CD4-positive, alpha-beta T cell treated with Interleukin-4 for 1 hour (primary cell): ENCODE measurements around the gene EFCAB6.

ENCODE experiments used
- DNase-seq, 2 donors: peaks; one replicate each; pipeline ENCODE4 v3.0.0-alpha.2; 2020 to 2022

EFCAB6 gene

GRCh38 chr22:43812149-43812842, at the start of gene EFCAB6:
TSS of gene EFCAB6 (minus strand) at chr22:43812305. CDS start at chr22:43782318, 29,987 bp downstream.
- DNase-seq, result peak; percentile 90 to 92

GRCh38 chr22:43861529-43861928, 49.4 kb upstream of the EFCAB6 start:
- no peak for DNase-seq

- no peak for DNase-seq
Measured at GRCh38 chr22:43860831-43861230, 48.7 kb upstream of the EFCAB6 start.

- no peak for DNase-seq
Measured at GRCh38 chr22:43860126-43860525, 48.0 kb upstream of the EFCAB6 start.

- no peak for DNase-seq
Measured at GRCh38 chr22:43859621-43860020, 47.5 kb upstream of the EFCAB6 start.

GRCh38 chr22:43859176-43859575, 47.1 kb upstream of the EFCAB6 start:
- no peak for DNase-seq

GRCh38 chr22:43858156-43858895, 46.2 kb upstream of the EFCAB6 start:
- no peak for DNase-seq

GRCh38 chr22:43857367-43857766, 45.3 kb upstream of the EFCAB6 start:
- no peak for DNase-seq

- no peak for DNase-seq
Measured at GRCh38 chr22:43855431-43855830, 43.3 kb upstream of the EFCAB6 start.

- DNase-seq, result no peak
Measured at GRCh38 chr22:43854786-43855271, 42.7 kb upstream of the EFCAB6 start.

GRCh38 chr22:43854121-43854785, 42.1 kb upstream of the EFCAB6 start:
- DNase-seq, result no peak

GRCh38 chr22:43853328-43853931, 41.3 kb upstream of the EFCAB6 start:
- DNase-seq, result no peak

GRCh38 chr22:43852573-43853327, 40.6 kb upstream of the EFCAB6 start:
- no peak for DNase-seq

GRCh38 chr22:43851979-43852307, 39.8 kb upstream of the EFCAB6 start:
- DNase-seq, result no peak

GRCh38 chr22:43851058-43851978, 39.2 kb upstream of the EFCAB6 start:
- DNase-seq, result no peak

- DNase-seq, result no peak
Measured at GRCh38 chr22:43850529-43850928, 38.4 kb upstream of the EFCAB6 start.

GRCh38 chr22:43849731-43850130, 37.6 kb upstream of the EFCAB6 start:
- DNase-seq, result no peak

- no peak for DNase-seq
Measured at GRCh38 chr22:43848366-43849171, 36.5 kb upstream of the EFCAB6 start.

- DNase-seq, result no peak
Measured at GRCh38 chr22:43847376-43848289, 35.5 kb upstream of the EFCAB6 start.

GRCh38 chr22:43846966-43847365, 34.9 kb upstream of the EFCAB6 start:
- DNase-seq, result no peak
